Measurements from ENCODE around the gene DRD2. TPM values are rescaled to one million over a fixed set of nuclear protein-coding genes. Genes with fewer than 3 reads are reported as not detected.
"Not testable (repeated sequence)": the region's sequence is repeated elsewhere in the genome, so short reads cannot be mapped to it uniquely, and the experiment has no call there.

DRD2 gene
- total RNA-seq (not detected), polyA plus RNA-seq (not detected), total RNA-seq (not detected)

GRCh38 chr11:113475160-113475761 lies at the start of gene DRD2:
TSS of gene DRD2 (minus strand) at chr11:113475398. CDS start at chr11:113424651, 50,747 bp downstream.
- H3K36me3 Mint-ChIP-seq, result peaks cover 0 to 8% (median 0%) of the 10 kb centered on the region in 5 donors
- H3K9me3 ChIP-seq (ENCODE audit: control insufficient read depth in 2 of 3, low read length in 3 of 3), result no peaks in the 10 kb centered on the region
- H3K27me3 Mint-ChIP-seq, result peaks cover 62 to 83% (median 80%) of the 10 kb centered on the region in 5 donors
- H3K27ac ChIP-seq (ENCODE audit: low read depth, low read length), result no peak within 1 kb of the TSS
- H3K4me1 ChIP-seq (ENCODE audit: control insufficient read depth in 2 of 2, insufficient read depth in 2 of 2, low read length in 2 of 2), result no peaks in the 10 kb centered on the region
- peaks cover 0 to 14% (median 3%) of the 10 kb centered on the region in 11 donors for H3K9me3 Mint-ChIP-seq
- no peaks in the 10 kb centered on the region for H3K36me3 ChIP-seq (ENCODE audit: control insufficient read depth in 2 of 3, insufficient read depth in 3 of 3, low read length in 3 of 3)
- no peak within 1 kb of the TSS for H3K4me3 ChIP-seq (ENCODE audit: low read length)
- POLR2A ChIA-PET, result no interaction called here
- peak within 1 kb of the TSS in 8 of 10 donors; percentile 21 to 62 (median 45) for H3K4me3 Mint-ChIP-seq
- DNase-seq (no peak), ATAC-seq (no peak)
- H3K27ac Mint-ChIP-seq, result no peak within 1 kb of the TSS
- intact Hi-C loops (cut with micrococcal nuclease), result no loop called here
- H3K27me3 ChIP-seq (ENCODE audit: control insufficient read depth in 2 of 2, insufficient read depth in 2 of 2, low read length in 2 of 2), result peaks cover 0 to 9% of the 10 kb centered on the region in 2 donors
- peaks cover 0 to 17% (median 7%) of the 10 kb centered on the region in 7 donors for H3K4me1 Mint-ChIP-seq
- CTCF ChIA-PET, result no interaction called here

- H3K9me3 ChIP-seq (ENCODE audit: control insufficient read depth in 2 of 3, low read length in 3 of 3); H3K4me1 Mint-ChIP-seq; H3K4me3 Mint-ChIP-seq; intact Hi-C loops (cut with micrococcal nuclease); H3K36me3 ChIP-seq (ENCODE audit: control insufficient read depth in 2 of 3, insufficient read depth in 3 of 3, low read length in 3 of 3); H3K36me3 Mint-ChIP-seq; POLR2A ChIA-PET; H3K4me3 ChIP-seq (ENCODE audit: low read length); ATAC-seq; H3K4me1 ChIP-seq (ENCODE audit: control insufficient read depth in 2 of 2, insufficient read depth in 2 of 2, low read length in 2 of 2); DNase-seq; CTCF ChIA-PET; H3K27ac ChIP-seq (ENCODE audit: low read depth, low read length); H3K27me3 ChIP-seq (ENCODE audit: control insufficient read depth in 2 of 2, insufficient read depth in 2 of 2, low read length in 2 of 2); H3K27ac Mint-ChIP-seq; H3K9me3 Mint-ChIP-seq: not testable (repeated sequence)
- peaks cover 15 to 30% (median 24%) of the 10 kb centered on the region in 5 donors for H3K27me3 Mint-ChIP-seq
These were observed 48.7 kb upstream of the DRD2 start for GRCh38 chr11:113523906-113524305.

GRCh38 chr11:113521737-113522517 lies 46.7 kb upstream of the DRD2 start:
- H3K4me3 ChIP-seq (ENCODE audit: low read length), result no peak overlapping the region
- Mint-ChIP-seq H3K4me1 (no peaks in the 10 kb centered on the region), H3K9me3 (peaks cover 0 to 4% (median 0%) of the 10 kb centered on the region in 11 donors), H3K27ac (no peak overlapping the region), H3K4me3 (no peak overlapping the region), H3K36me3 (no peaks in the 10 kb centered on the region), H3K27me3 (peaks cover 14 to 30% (median 27%) of the 10 kb centered on the region in 5 donors)
- ATAC-seq, result no peak
- ChIA-PET CTCF (interaction anchor here (0.6 kb wide), 1 partner anchor 826 kb away, joined by 3 read pairs; no protein-coding TSS in a partner anchor), POLR2A (no interaction called here)
- intact Hi-C loops (cut with micrococcal nuclease), result no loop called here
- no peaks in the 10 kb centered on the region for H3K9me3 ChIP-seq (ENCODE audit: control insufficient read depth in 2 of 3, low read length in 3 of 3)
- no peaks in the 10 kb centered on the region for H3K36me3 ChIP-seq (ENCODE audit: control insufficient read depth in 2 of 3, insufficient read depth in 3 of 3, low read length in 3 of 3)
- DNase-seq, result no peak
- no peaks in the 10 kb centered on the region for H3K4me1 ChIP-seq (ENCODE audit: control insufficient read depth in 2 of 2, insufficient read depth in 2 of 2, low read length in 2 of 2)
- no peaks in the 10 kb centered on the region for H3K27me3 ChIP-seq (ENCODE audit: control insufficient read depth in 2 of 2, insufficient read depth in 2 of 2, low read length in 2 of 2)
- H3K27ac ChIP-seq (ENCODE audit: low read depth, low read length), result no peak overlapping the region

- ChIA-PET POLR2A (no interaction called here), CTCF (interaction anchor here (0.7 kb wide), 1 partner anchor 9 kb away, joined by 3 read pairs; no protein-coding TSS in a partner anchor)
- intact Hi-C loops (cut with micrococcal nuclease), result no loop called here
- Mint-ChIP-seq H3K4me1 (no peaks in the 10 kb centered on the region), H3K9me3 (peaks cover 0 to 4% (median 0%) of the 10 kb centered on the region in 11 donors), H3K4me3 (no peak overlapping the region), H3K27ac (no peak overlapping the region), H3K27me3 (peaks cover 8 to 36% (median 28%) of the 10 kb centered on the region in 5 donors), H3K36me3 (no peaks in the 10 kb centered on the region)
- H3K36me3 ChIP-seq (ENCODE audit: control insufficient read depth in 2 of 3, insufficient read depth in 3 of 3, low read length in 3 of 3), result no peaks in the 10 kb centered on the region
- DNase-seq (no peak), ATAC-seq (no peak)
- H3K9me3 ChIP-seq (ENCODE audit: control insufficient read depth in 2 of 3, low read length in 3 of 3), result no peaks in the 10 kb centered on the region
- H3K27me3 ChIP-seq (ENCODE audit: control insufficient read depth in 2 of 2, insufficient read depth in 2 of 2, low read length in 2 of 2), result no peaks in the 10 kb centered on the region
- no peaks in the 10 kb centered on the region for H3K4me1 ChIP-seq (ENCODE audit: control insufficient read depth in 2 of 2, insufficient read depth in 2 of 2, low read length in 2 of 2)
- no peak overlapping the region for H3K4me3 ChIP-seq (ENCODE audit: low read length)
- no peak overlapping the region for H3K27ac ChIP-seq (ENCODE audit: low read depth, low read length)
These were observed 44.9 kb upstream of the DRD2 start for GRCh38 chr11:113519989-113520613.

- no peaks in the 10 kb centered on the region for H3K4me1 ChIP-seq (ENCODE audit: control insufficient read depth in 2 of 2, insufficient read depth in 2 of 2, low read length in 2 of 2)
- Mint-ChIP-seq H3K4me1 (no peaks in the 10 kb centered on the region), H3K27me3 (peaks cover 8 to 34% (median 29%) of the 10 kb centered on the region in 5 donors), H3K27ac (no peak overlapping the region), H3K9me3 (peaks cover 0 to 4% (median 0%) of the 10 kb centered on the region in 11 donors), H3K4me3 (no peak overlapping the region), H3K36me3 (no peaks in the 10 kb centered on the region)
- H3K27ac ChIP-seq (ENCODE audit: low read depth, low read length), result no peak overlapping the region
- DNase-seq, result no peak
- H3K27me3 ChIP-seq (ENCODE audit: control insufficient read depth in 2 of 2, insufficient read depth in 2 of 2, low read length in 2 of 2), result no peaks in the 10 kb centered on the region
- ChIA-PET CTCF (interaction anchor here (0.7 to 1.0 kb wide), 2 partner anchors 10 to 13 kb away, joined by 3 read pairs; no protein-coding TSS in a partner anchor), POLR2A (no interaction called here)
- ATAC-seq, result no peak
- intact Hi-C loops (cut with micrococcal nuclease), result no loop called here
- no peaks in the 10 kb centered on the region for H3K9me3 ChIP-seq (ENCODE audit: control insufficient read depth in 2 of 3, low read length in 3 of 3)
- no peaks in the 10 kb centered on the region for H3K36me3 ChIP-seq (ENCODE audit: control insufficient read depth in 2 of 3, insufficient read depth in 3 of 3, low read length in 3 of 3)
- H3K4me3 ChIP-seq (ENCODE audit: low read length), result no peak overlapping the region
These were observed 43.7 kb upstream of the DRD2 start for GRCh38 chr11:113518716-113519495.

GRCh38 chr11:113517361-113517760 lies 42.2 kb upstream of the DRD2 start:
- Histone ChIP-seq H3K27me3 (ENCODE audit: control insufficient read depth in 2 of 2, insufficient read depth in 2 of 2, low read length in 2 of 2) (no peaks in the 10 kb centered on the region), H3K36me3 (ENCODE audit: control insufficient read depth in 2 of 3, insufficient read depth in 3 of 3, low read length in 3 of 3) (no peaks in the 10 kb centered on the region), H3K4me1 (ENCODE audit: control insufficient read depth in 2 of 2, insufficient read depth in 2 of 2, low read length in 2 of 2) (no peaks in the 10 kb centered on the region), H3K9me3 (ENCODE audit: control insufficient read depth in 2 of 3, low read length in 3 of 3) (no peaks in the 10 kb centered on the region), H3K27ac (ENCODE audit: low read depth, low read length) (no peak overlapping the region), H3K4me3 (ENCODE audit: low read length) (no peak overlapping the region)
- ChIA-PET POLR2A (no interaction called here), CTCF (no interaction called here)
- Mint-ChIP-seq H3K36me3 (no peaks in the 10 kb centered on the region), H3K9me3 (peaks cover 0 to 4% (median 0%) of the 10 kb centered on the region in 11 donors), H3K4me1 (no peaks in the 10 kb centered on the region), H3K27ac (no peak overlapping the region), H3K4me3 (no peak overlapping the region), H3K27me3 (peaks cover 8 to 27% (median 26%) of the 10 kb centered on the region in 5 donors)
- intact Hi-C loops (cut with micrococcal nuclease), result no loop called here
- DNase-seq, result no peak
- no peak for ATAC-seq

Measured in naive thymus-derived CD4-positive, alpha-beta T cell (primary cell).